Fibroblast of lung (primary cell): ENCODE measurements around the gene PHTF2. TPM values are rescaled to one million over a fixed set of nuclear protein-coding genes. Genes with fewer than 3 reads are reported as not detected.

Experiments
- DNase-seq, 2 donors: peaks; one replicate each; pipeline versions ENCODE4 v3.0.0 to v3.0.0-alpha.2; 2010; ENCODE audit warnings: low read depth in 2 of 2
- H2AFZ ChIP-seq: 2 replicates; pipeline ENCODE4 v1.5.1; 2012; ENCODE audit warnings: low read length, control low read depth, inconsistent platforms
- H3K27ac ChIP-seq: 2 replicates; pipeline ENCODE4 v1.5.1; 2011; ENCODE audit warnings: low read length, control low read depth; ENCODE audit not compliant: insufficient read depth
- H3K27me3 ChIP-seq: 2 replicates; pipeline ENCODE4 v1.5.1; 2011; ENCODE audit warnings: mild to moderate bottlenecking, low read length; ENCODE audit not compliant: control insufficient read depth, insufficient read depth
- H3K36me3 ChIP-seq: 2 replicates; pipeline ENCODE4 v1.5.1; 2011; ENCODE audit warnings: low read length; ENCODE audit not compliant: control insufficient read depth, insufficient read depth
- H3K4me1 ChIP-seq: 2 replicates; pipeline ENCODE4 v1.5.1; 2011; ENCODE audit warnings: low read length; ENCODE audit not compliant: control insufficient read depth, insufficient read depth; ENCODE audit errors: extremely low read depth
- H3K4me2 ChIP-seq: 2 replicates; pipeline ENCODE4 v1.5.1; 2011; ENCODE audit warnings: low read length, control low read depth; ENCODE audit not compliant: insufficient read depth; ENCODE audit errors: extremely low read depth
- H3K4me3 ChIP-seq, 4 experiments: fragments of 200-600 bp in 1 of 4; sonication (generic) in 1 of 4; replicated peaks in 1 of 4; 2 replicates each; pipeline ENCODE4 v1.5.1; 2011 to 2016; ENCODE audit warnings: low read length in 4 of 4, low read depth in 3 of 4, mild to moderate bottlenecking in 3 of 4, control low read depth in 2 of 4, inconsistent platforms in 1 of 4, mixed read lengths in 1 of 4; ENCODE audit not compliant: insufficient read depth in 1 of 4; ENCODE audit errors: control extremely low read depth in 1 of 4
- H3K79me2 ChIP-seq: 2 replicates; pipeline ENCODE4 v1.5.1; 2012; ENCODE audit warnings: mild to moderate bottlenecking, low read length, inconsistent platforms; ENCODE audit not compliant: control insufficient read depth, insufficient read depth
- H3K9ac ChIP-seq: 2 replicates; pipeline ENCODE4 v1.5.1; 2011; ENCODE audit warnings: mild to moderate bottlenecking, low read length, control low read depth; ENCODE audit not compliant: insufficient read depth
- H3K9me3 ChIP-seq: 2 replicates; pipeline ENCODE4 v1.5.1; 2012; ENCODE audit warnings: low read depth, low read length; ENCODE audit not compliant: control insufficient read depth, insufficient read depth
- H4K20me1 ChIP-seq: 2 replicates; pipeline ENCODE4 v1.5.1; 2011; ENCODE audit warnings: low read length; ENCODE audit not compliant: control insufficient read depth, insufficient read depth; ENCODE audit errors: extremely low read depth
- EZH2 ChIP-seq: IDR thresholded peaks from 2 replicates; pipeline ENCODE4 v1.5.1; 2012; ENCODE audit warnings: low read length, control low read depth, mild to moderate bottlenecking; ENCODE audit errors: missing control alignments
- polyA plus RNA-seq, 2 donors: library from polyadenylated mRNA; depleted of rRNA in 1 of 2; stranded (reverse) in 1 of 2; unstranded in 1 of 2; fragments of >200 nt; gene quantifications; 2 replicates each; pipeline ENCODE4 v1.2.1, GENCODE V29; 2011 to 2012; ENCODE audit warnings: missing spikeins in 1 of 2
- total RNA-seq: library from RNA; depleted of rRNA; stranded (reverse); fragments of >200 nt; gene quantifications from 2 replicates; pipeline ENCODE4 v1.2.1, GENCODE V29; 2014
- TF ChIP-seq, protein P1 (sequence below), 2 donors: IDR thresholded peaks in 1 of 2; conservative IDR thresholded peaks in 1 of 2; 1 replicate in 1 of 2; 2 replicates in 1 of 2; pipeline ENCODE4 v1.5.1; 2011 to 2012; ENCODE audit warnings: low read length in 2 of 2, control low read depth in 1 of 2, inconsistent platforms in 1 of 2, low read depth in 1 of 2, mild to moderate bottlenecking in 1 of 2

The PHTF2 gene
- total and polyA plus RNA-seq, 2 donors (not counting 1 experiment from before 2014, with no cell fraction given), result 25.9 to 64.4 TPM

- Histone ChIP-seq H3K4me2 (no peak overlapping the region), H3K9me3 (no peaks in the 10 kb centered on the region), H3K9ac (no peak overlapping the region), H4K20me1 (no peaks in the 10 kb centered on the region), H3K36me3 (no peaks in the 10 kb centered on the region), H2AFZ (no peak overlapping the region), H3K4me3 (no peak overlapping the region), H3K79me2 (no peaks in the 10 kb centered on the region), H3K4me1 (no peaks in the 10 kb centered on the region), H3K27me3 (no peaks in the 10 kb centered on the region), H3K27ac (no peak overlapping the region)
- no peak for DNase-seq
- TF ChIP-seq EZH2, result no peak
- TF ChIP-seq, protein P1, sequence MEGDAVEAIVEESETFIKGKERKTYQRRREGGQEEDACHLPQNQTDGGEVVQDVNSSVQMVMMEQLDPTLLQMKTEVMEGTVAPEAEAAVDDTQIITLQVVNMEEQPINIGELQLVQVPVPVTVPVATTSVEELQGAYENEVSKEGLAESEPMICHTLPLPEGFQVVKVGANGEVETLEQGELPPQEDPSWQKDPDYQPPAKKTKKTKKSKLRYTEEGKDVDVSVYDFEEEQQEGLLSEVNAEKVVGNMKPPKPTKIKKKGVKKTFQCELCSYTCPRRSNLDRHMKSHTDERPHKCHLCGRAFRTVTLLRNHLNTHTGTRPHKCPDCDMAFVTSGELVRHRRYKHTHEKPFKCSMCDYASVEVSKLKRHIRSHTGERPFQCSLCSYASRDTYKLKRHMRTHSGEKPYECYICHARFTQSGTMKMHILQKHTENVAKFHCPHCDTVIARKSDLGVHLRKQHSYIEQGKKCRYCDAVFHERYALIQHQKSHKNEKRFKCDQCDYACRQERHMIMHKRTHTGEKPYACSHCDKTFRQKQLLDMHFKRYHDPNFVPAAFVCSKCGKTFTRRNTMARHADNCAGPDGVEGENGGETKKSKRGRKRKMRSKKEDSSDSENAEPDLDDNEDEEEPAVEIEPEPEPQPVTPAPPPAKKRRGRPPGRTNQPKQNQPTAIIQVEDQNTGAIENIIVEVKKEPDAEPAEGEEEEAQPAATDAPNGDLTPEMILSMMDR (conservative IDR thresholded peaks at IDR 0.05 in 1 of 2, IDR thresholded peaks at IDR 0.05 in 1 of 2; ENCODE audit: low read depth in 1 of 2, low read length in 2 of 2), result no peak
Measured at GRCh38 chr7:77786741-77787140, 11.8 kb upstream of the PHTF2 start.

- Histone ChIP-seq H3K9ac (no peak overlapping the region), H4K20me1 (no peaks in the 10 kb centered on the region)
Measured at GRCh38 chr7:77788327-77788902, 10.2 kb upstream of the PHTF2 start.

GRCh38 chr7:77791336-77791735 lies 7.2 kb upstream of the PHTF2 start:
- Histone ChIP-seq H4K20me1 (no peaks in the 10 kb centered on the region), H3K4me3 (no peak overlapping the region), H3K79me2 (peaks cover 23% of the 10 kb centered on the region), H2AFZ (no peak overlapping the region), H3K9me3 (no peaks in the 10 kb centered on the region), H3K9ac (no peak overlapping the region), H3K4me2 (no peak overlapping the region), H3K4me1 (no peaks in the 10 kb centered on the region), H3K36me3 (peaks cover 1% of the 10 kb centered on the region), H3K27ac (no peak overlapping the region), H3K27me3 (no peaks in the 10 kb centered on the region)
- TF ChIP-seq EZH2, result no peak
- TF ChIP-seq, protein P1 (conservative IDR thresholded peaks at IDR 0.05 in 1 of 2, IDR thresholded peaks at IDR 0.05 in 1 of 2; ENCODE audit: low read depth in 1 of 2, low read length in 2 of 2), result no peak
- DNase-seq, result no peak

More at GRCh38 chr7:77788327-77788902, 10.2 kb upstream of the PHTF2 start:
- Histone ChIP-seq H2AFZ (no peak overlapping the region), H3K27me3 (no peaks in the 10 kb centered on the region), H3K79me2 (no peaks in the 10 kb centered on the region), H3K4me2 (no peak overlapping the region), H3K4me1 (no peaks in the 10 kb centered on the region), H3K4me3 (no peak overlapping the region), H3K27ac (no peak overlapping the region), H3K9me3 (no peaks in the 10 kb centered on the region), H3K36me3 (no peaks in the 10 kb centered on the region)
- DNase-seq, result no peak
- no peak for TF ChIP-seq EZH2
- TF ChIP-seq, protein P1 (conservative IDR thresholded peaks at IDR 0.05 in 1 of 2, IDR thresholded peaks at IDR 0.05 in 1 of 2; ENCODE audit: low read depth in 1 of 2, low read length in 2 of 2), result no peak
